ENCODE data around the gene CSMD2. TPM values are rescaled to one million over a fixed set of nuclear protein-coding genes. Genes with fewer than 3 reads are reported as not detected.

Gene CSMD2
- total RNA-seq, 4 donors from 2014 or later: 0.60 to 2.5 (median 1.2) TPM

DNA sequence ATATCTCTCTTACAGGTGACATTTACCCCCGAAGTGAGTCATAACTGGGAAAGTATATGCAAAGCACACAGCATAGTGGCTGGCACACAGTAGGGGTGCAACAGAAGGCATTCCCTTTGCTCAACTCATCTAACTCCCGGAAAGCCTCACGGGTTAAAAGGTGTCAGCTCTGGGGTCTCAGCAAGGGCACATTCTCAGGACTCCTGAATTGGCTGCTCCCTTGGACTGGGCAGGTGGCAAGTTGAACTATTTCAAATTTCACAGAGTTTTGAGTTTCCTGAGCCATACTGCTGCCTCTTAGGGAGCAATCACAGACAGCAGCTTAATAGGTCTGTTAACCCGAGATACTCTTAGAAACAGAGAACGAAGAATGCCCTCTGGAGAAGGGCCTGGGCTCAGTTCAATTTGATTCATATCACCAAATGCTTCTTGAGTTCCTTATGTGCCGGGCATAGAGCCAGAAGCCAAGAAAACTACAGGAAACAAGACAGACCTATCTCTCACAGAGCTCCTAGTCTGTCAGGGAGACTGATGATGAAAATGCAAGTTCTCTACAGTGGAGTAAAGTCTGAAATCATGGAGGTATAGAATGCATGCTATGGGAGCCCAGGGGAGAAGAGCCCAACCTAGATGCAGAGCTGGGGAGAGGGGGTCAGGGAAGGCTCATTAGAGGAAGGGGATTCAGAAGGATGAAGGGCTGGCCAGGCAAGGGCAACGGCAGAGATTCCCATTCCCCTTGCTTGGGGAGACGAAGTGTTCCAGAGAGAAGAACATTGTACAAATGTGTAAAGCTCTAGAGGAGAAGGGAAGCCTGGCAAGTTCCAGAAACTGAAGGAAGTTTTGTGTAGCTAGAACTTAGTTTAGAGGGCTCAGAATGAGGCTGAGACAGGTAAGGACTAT is 445.0 kb downstream of the CSMD2 start:
- no peak for TF ChIP-seq POLR2A (IDR thresholded peaks at IDR 0.05)
- TF ChIP-seq EP300 (IDR thresholded peaks at IDR 0.05): no peak
- Histone ChIP-seq H3K4me1 (no peaks in the 10 kb centered on the region), H3K4me3 (no peak overlapping the region), H3K27ac (no peak overlapping the region), H3K27me3 (no peaks in the 10 kb centered on the region), H3K9me3 (no peaks in the 10 kb centered on the region), H3K36me3 (no peaks in the 10 kb centered on the region)
- no peak for DNase-seq (ENCODE audit: low spot score in 2 of 2)
- WGBS, 2 donors: 69 to 71% methylated on average over 8 of the region's 8 CpGs

DNA sequence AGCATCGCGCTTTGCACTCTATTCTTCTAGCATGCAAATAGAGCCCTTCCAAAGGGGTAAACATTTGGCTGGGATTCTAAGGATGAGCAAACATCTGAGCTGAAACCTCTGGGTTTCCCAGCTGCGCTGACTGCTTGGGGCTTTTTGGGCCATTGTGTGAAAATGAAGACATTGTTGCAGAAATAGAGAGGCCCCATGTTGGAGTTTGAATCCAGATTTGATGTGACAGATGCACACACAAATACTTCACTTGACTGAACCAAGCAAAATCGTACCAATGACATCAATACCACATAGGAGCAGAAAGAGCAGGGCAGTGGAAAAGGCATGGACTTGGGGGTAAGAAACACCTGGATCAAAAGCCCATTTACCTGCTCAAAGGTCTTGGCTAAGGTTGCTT is 445.7 kb downstream of the CSMD2 start:
- Histone ChIP-seq H3K4me1 (no peaks in the 10 kb centered on the region), H3K27me3 (no peaks in the 10 kb centered on the region), H3K9me3 (no peaks in the 10 kb centered on the region), H3K27ac (no peak overlapping the region), H3K36me3 (no peaks in the 10 kb centered on the region), H3K4me3 (no peak overlapping the region)
- TF ChIP-seq POLR2A (IDR thresholded peaks at IDR 0.05): no peak
- TF ChIP-seq CTCF (IDR thresholded peaks at IDR 0.05): no peak
- no peak for TF ChIP-seq EP300 (IDR thresholded peaks at IDR 0.05)
- WGBS, 2 donors: 94 to 95% methylated on average over 4 of the region's 4 CpGs
- DNase-seq (ENCODE audit: low spot score in 2 of 2): no peak

GRCh38 chr1:33718186-33718585 is 446.8 kb downstream of the CSMD2 start:
- H3K36me3 ChIP-seq: no peaks in the 10 kb centered on the region
- TF ChIP-seq CTCF (IDR thresholded peaks at IDR 0.05): no peak
- H3K27me3 ChIP-seq: no peaks in the 10 kb centered on the region
- no peaks in the 10 kb centered on the region for H3K9me3 ChIP-seq
- H3K27ac ChIP-seq: no peak overlapping the region
- no peak overlapping the region for H3K4me3 ChIP-seq
- DNase-seq (ENCODE audit: low spot score in 2 of 2): no peak
- H3K4me1 ChIP-seq: no peaks in the 10 kb centered on the region
- WGBS, 2 donors: 92 to 93% methylated on average over 3 of the region's 3 CpGs

DNA sequence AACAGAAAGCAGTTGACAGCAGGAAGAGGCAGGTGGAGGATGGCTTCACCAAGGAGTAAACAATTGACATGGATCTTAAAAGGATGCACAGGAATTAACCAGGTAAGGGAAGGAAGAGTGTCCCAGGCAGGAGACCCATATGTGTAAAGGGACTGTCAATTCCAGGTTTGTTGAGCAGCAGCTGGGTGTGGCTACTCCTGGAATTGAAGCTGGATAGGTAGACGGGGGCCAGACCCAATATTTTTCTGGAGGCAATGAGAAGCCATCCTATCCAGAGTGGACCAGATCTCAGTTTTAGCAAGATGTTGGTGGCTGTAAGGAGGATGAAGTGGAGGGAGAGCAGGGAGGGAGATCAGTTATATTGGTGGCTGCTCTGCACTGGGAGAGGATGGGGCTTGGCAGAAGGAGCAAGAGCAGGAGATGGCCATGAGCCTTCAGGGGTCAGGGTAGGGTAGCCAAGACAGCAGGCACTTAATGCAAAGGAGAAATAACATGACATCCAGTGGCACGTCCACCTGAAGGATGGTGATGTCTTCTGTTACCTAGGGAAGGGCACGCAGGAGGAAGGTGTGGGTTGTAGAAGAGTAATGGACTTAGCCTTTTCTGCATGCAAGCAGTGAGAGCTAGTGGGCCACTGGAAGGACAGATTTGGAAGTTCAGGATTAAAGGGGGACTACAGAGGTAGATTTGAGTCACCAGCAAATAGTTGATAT is 447.9 kb downstream of the CSMD2 start:
- no peaks in the 10 kb centered on the region for H3K27me3 ChIP-seq
- no peak for TF ChIP-seq POLR2A (IDR thresholded peaks at IDR 0.05)
- no peak for TF ChIP-seq CTCF (IDR thresholded peaks at IDR 0.05)
- TF ChIP-seq EP300 (IDR thresholded peaks at IDR 0.05): no peak
- no peaks in the 10 kb centered on the region for H3K4me1 ChIP-seq
- WGBS, 2 donors: 79 to 86% methylated on average over 3 of the region's 3 CpGs
- H3K9me3 ChIP-seq: no peaks in the 10 kb centered on the region
- DNase-seq (ENCODE audit: low spot score in 2 of 2): no peak
- H3K4me3 ChIP-seq: no peak overlapping the region
- no peak overlapping the region for H3K27ac ChIP-seq
- H3K36me3 ChIP-seq: no peaks in the 10 kb centered on the region

- TF ChIP-seq POLR2A (IDR thresholded peaks at IDR 0.05): no peak
- TF ChIP-seq EP300 (IDR thresholded peaks at IDR 0.05): no peak
- no peak for TF ChIP-seq CTCF (IDR thresholded peaks at IDR 0.05)
- Histone ChIP-seq H3K4me3 (no peak overlapping the region), H3K27me3 (no peaks in the 10 kb centered on the region), H3K36me3 (no peaks in the 10 kb centered on the region), H3K9me3 (no peaks in the 10 kb centered on the region), H3K27ac (no peak overlapping the region), H3K4me1 (no peaks in the 10 kb centered on the region)
- no peak for DNase-seq (ENCODE audit: low spot score in 2 of 2)
- WGBS, 2 donors: 78 to 80% methylated on average over 7 of the region's 7 CpGs
These were observed 449.7 kb downstream of the CSMD2 start for GRCh38 chr1:33715195-33715811.
